CD4-positive, alpha-beta T cell treated with Interferon alpha-2 for 1 hour (primary cell): ENCODE data around the gene NFIC.

Experiments
- DNase-seq, 2 donors: peaks; one replicate each; pipeline ENCODE4 v3.0.0-alpha.2; 2020 to 2022

NFIC gene

GRCh38 chr19:3455393-3455955 lies 89.1 kb downstream of the NFIC start:
- DNase-seq, result no peak

- no peak for DNase-seq
Observed at GRCh38 chr19:3455960-3456601, 89.7 kb downstream of the NFIC start.

- no peak for DNase-seq
Observed at GRCh38 chr19:3456925-3457527, 90.6 kb downstream of the NFIC start.

- DNase-seq, result no peak
Observed at GRCh38 chr19:3457528-3458228, 91.3 kb downstream of the NFIC start.

- no peak for DNase-seq
Observed at GRCh38 chr19:3458229-3459088, 92.1 kb downstream of the NFIC start.

- no peak for DNase-seq
Observed at GRCh38 chr19:3459089-3459881, 92.9 kb downstream of the NFIC start.

GRCh38 chr19:3459965-3460582 lies 93.7 kb downstream of the NFIC start:
- no peak for DNase-seq

GRCh38 chr19:3462991-3463713 lies 96.8 kb downstream of the NFIC start:
- DNase-seq, result no peak

- no peak for DNase-seq
Observed at GRCh38 chr19:3463714-3464586, 97.6 kb downstream of the NFIC start.

- no peak for DNase-seq
Observed at GRCh38 chr19:3464587-3465235, 98.3 kb downstream of the NFIC start.

GRCh38 chr19:3465552-3465951 lies 99.2 kb downstream of the NFIC start:
- DNase-seq, result no peak

- no peak for DNase-seq
Observed at GRCh38 chr19:3466635-3467034, 100.3 kb downstream of the NFIC start.

- DNase-seq, result no peak
Observed at GRCh38 chr19:3467437-3468198, 101.2 kb downstream of the NFIC start.

GRCh38 chr19:3468211-3468610 lies 101.8 kb downstream of the NFIC start:
- DNase-seq, result no peak

- DNase-seq, result no peak
Observed at GRCh38 chr19:3469638-3470499, 103.5 kb downstream of the NFIC start.

- DNase-seq, result no peak
Observed at GRCh38 chr19:3470500-3471128, 104.2 kb downstream of the NFIC start.
